ENCODE data around the gene PEDS1. TPM values are rescaled to one million over a fixed set of nuclear protein-coding genes. Genes with fewer than 3 reads are reported as not detected.
A peak's percentile ranks its signal among the peaks of the same experiment; 100 is the strongest.

The PEDS1 gene
- total and polyA plus RNA-seq, 2 of the 8 experiments (the other 6 are each of a cell fraction or from before 2014, with no cell fraction given), result 28.9 to 75.9 TPM

- peaks cover 5% of the 10 kb centered on the region; the same call in 1 of the 2 replicates for H3K23me2 ChIP-seq (ENCODE audit: low read depth, low read length)
- DNase-seq (ENCODE audit: low read depth in 1 of 2, low spot score in 2 of 2), result no peak
- H4K5ac ChIP-seq (ENCODE audit: insufficient read length, low read depth, low read length), result no peak overlapping the region
- peak overlapping the region; percentile 56; the same call in 1 of the 2 replicates for H3K18ac ChIP-seq (ENCODE audit: extremely low read depth, low read length)
- H3K56ac ChIP-seq (replicated peaks; ENCODE audit: insufficient read length, low read depth, low read length), result no peak overlapping the region
- 75% methylated on average over 16 of the region's 16 CpGs; no CpG with 5 or more reads in 1 of the 2 experiments for WGBS, 2 experiments (ENCODE audit: extremely low coverage in 1 of 2, insufficient coverage in 1 of 2, insufficient read length in 1 of 2, insufficient replicate concordance in 2 of 2, low coverage in 1 of 2, low lambda C conversion rate in 2 of 2, missing lambda C conversion rate in 1 of 2)
- H3K27me3 ChIP-seq (replicated peaks in 1 of 4; ENCODE audit: control insufficient read depth in 3 of 4, extremely low read depth in 1 of 4, insufficient read depth in 3 of 4, low read length in 3 of 4), result no peaks in the 10 kb centered on the region
- H2AFZ ChIP-seq (ENCODE audit: low read length), result no peak overlapping the region
- no peak overlapping the region for H4K8ac ChIP-seq (ENCODE audit: extremely low read depth, insufficient read depth, low read length)
- CTCF ChIA-PET (ENCODE audit: partially characterized antibody), result interaction anchor here (1.0 to 1.4 kb wide), 4 partner anchors 22 to 274 kb away, joined by 3 to 6 read pairs (median 4); no protein-coding TSS in a partner anchor
- H3K9me3 ChIP-seq (ENCODE audit: insufficient read depth in 2 of 2, low read depth in 1 of 2, low read length in 1 of 2), result no peaks in the 10 kb centered on the region
- H3K79me2 ChIP-seq (ENCODE audit: control insufficient read depth in 1 of 2, insufficient read depth in 2 of 2, low read length in 2 of 2), result peaks cover 0 to 20% of the 10 kb centered on the region in 2 experiments; a peak in 2 of 4 replicates
- H3K27ac ChIP-seq (ENCODE audit: low read depth, low read length), result no peak overlapping the region
- POLR2A ChIA-PET (ENCODE audit: partially characterized antibody), result interaction anchor here (0.9 to 1.8 kb wide), 8 partner anchors 8 to 281 kb away, joined by 3 to 6 read pairs (median 4); no protein-coding TSS in a partner anchor
- peak overlapping the region in 1 of 4 experiments; percentile 84; a peak in 4 of 8 replicates for H3K4me3 ChIP-seq (ENCODE audit: extremely low read depth in 1 of 4, insufficient read depth in 2 of 4, low read depth in 3 of 4, low read length in 4 of 4)
- H3K4me2 ChIP-seq (ENCODE audit: insufficient read depth in 1 of 2, low read depth in 2 of 2, low read length in 2 of 2), result peak overlapping the region; percentile 68 to 96
- peak overlapping the region; percentile 55; the same call in 1 of the 2 replicates for H2BK5ac ChIP-seq (ENCODE audit: low read depth, low read length)
- H3K4ac ChIP-seq (replicated peaks; ENCODE audit: insufficient read length, low read depth, low read length), result peak overlapping the region; percentile 4
- H4K91ac ChIP-seq (replicated peaks; ENCODE audit: insufficient read length, low read length), result no peak overlapping the region
- H3K79me1 ChIP-seq (ENCODE audit: low read depth, low read length), result peaks cover 4% of the 10 kb centered on the region
- peaks cover 0 to 31% (median 23%) of the 10 kb centered on the region in 4 experiments; a peak in 6 of 7 replicates for H3K4me1 ChIP-seq (replicated peaks in 1 of 4; ENCODE audit: control insufficient read depth in 3 of 4, insufficient read depth in 4 of 4, low read length in 3 of 4)
- no peaks in the 10 kb centered on the region; a peak in 1 of 8 replicates for H3K36me3 ChIP-seq (ENCODE audit: control insufficient read depth in 2 of 4, insufficient read depth in 4 of 4, low read length in 3 of 4)
- no peak for FAIRE-seq
- H2BK20ac ChIP-seq (ENCODE audit: low read length), result no peak overlapping the region
- peak overlapping the region in 1 of 4 experiments; percentile 28; a peak in 1 of 7 replicates for H3K9ac ChIP-seq (replicated peaks in 1 of 4; ENCODE audit: extremely low read depth in 1 of 4, low read depth in 3 of 4, low read length in 3 of 4)
- H2BK12ac ChIP-seq (ENCODE audit: low read depth, low read length), result peak overlapping the region; percentile 89; the same call in 1 of the 2 replicates
- no peak overlapping the region for H2BK15ac ChIP-seq (ENCODE audit: low read length)
- H3K23ac ChIP-seq (ENCODE audit: insufficient read length), result no peak overlapping the region
- H2AK5ac ChIP-seq (ENCODE audit: low read depth, low read length), result peak overlapping the region; percentile 96; the same call in 1 of the 2 replicates
- no peak overlapping the region for H2BK120ac ChIP-seq (replicated peaks; ENCODE audit: low read depth, low read length)
- no peak overlapping the region for H3K14ac ChIP-seq (ENCODE audit: insufficient read length)
- peaks cover 2 to 4% of the 10 kb centered on the region in 2 experiments for H4K20me1 ChIP-seq (replicated peaks in 1 of 2; ENCODE audit: control insufficient read depth in 1 of 2, insufficient read depth in 2 of 2, low read length in 2 of 2)
- TF ChIP-seq SP4 (IDR thresholded peaks at IDR 0.05; ENCODE audit: low read length) (no peak), KDM5A (IDR thresholded peaks at IDR 0.05; ENCODE audit: low read length) (no peak), SIN3A (conservative IDR thresholded peaks at IDR 0.05 in 1 of 2, IDR thresholded peaks at IDR 0.05 in 1 of 2; ENCODE audit: low read depth in 1 of 2, low read length in 2 of 2) (no peak), TBP (IDR thresholded peaks at IDR 0.05; ENCODE audit: low read depth, low read length) (no peak), CEBPB (IDR thresholded peaks at IDR 0.05; ENCODE audit: low read depth, low read length) (no peak), SUZ12 (IDR thresholded peaks at IDR 0.05; ENCODE audit: low read length) (no peak), BACH1 (IDR thresholded peaks at IDR 0.05; ENCODE audit: low read length) (no peak), EZH2 (IDR thresholded peaks at IDR 0.05; ENCODE audit: low read depth, low read length, severe bottlenecking) (no peak), EGR1 (IDR thresholded peaks at IDR 0.05; ENCODE audit: borderline replicate concordance, low read depth, low read length) (no peak), JUN (IDR thresholded peaks at IDR 0.05; ENCODE audit: low read depth, low read length) (no peak), RNF2 (IDR thresholded peaks at IDR 0.05; ENCODE audit: borderline replicate concordance, low read depth, low read length, missing control alignments, poor library complexity, severe bottlenecking) (no peak), TEAD4 (IDR thresholded peaks at IDR 0.05; ENCODE audit: low read depth, low read length) (no peak)
Observed at GRCh38 chr20:50193836-50194421, 40.4 kb upstream of the PEDS1 start.
